Smooth muscle cell (in vitro differentiated cells): ENCODE results near the gene CEP104. TPM values are rescaled to one million over a fixed set of nuclear protein-coding genes. Genes with fewer than 3 reads are reported as not detected.

Experiments
- DNase-seq: peaks from one replicate; lab custom pipeline; 2025; ENCODE audit not compliant: unreplicated experiment; lab: John Stamatoyannopoulos, UW
- H2AFZ ChIP-seq: fragments of 200-600 bp; sonication (generic); 2 replicates; pipeline ENCODE4 v1.6.0; 2016; ENCODE audit warnings: antibody characterized with exemption, low read depth, mild to moderate bottlenecking
- H3F3A ChIP-seq: fragments of 200-600 bp; sonication (generic); 2 replicates; pipeline ENCODE4 v1.6.0; 2017; ENCODE audit warnings: antibody characterized with exemption, low read depth
- H3K27ac ChIP-seq: fragments of 200-600 bp; sonication (generic); 2 replicates; pipeline ENCODE4 v1.5.1; 2016; ENCODE audit warnings: low read depth, mild to moderate bottlenecking
- H3K27me3 ChIP-seq: fragments of 200-600 bp; sonication (generic); 2 replicates; pipeline ENCODE4 v1.6.1; 2016; ENCODE audit warnings: low read depth, mild to moderate bottlenecking
- H3K36me3 ChIP-seq: fragments of 200-600 bp; sonication (generic); 2 replicates; pipeline ENCODE4 v1.5.1; 2016; ENCODE audit warnings: low read depth
- H3K4me1 ChIP-seq: fragments of 200-600 bp; sonication (generic); 2 replicates; pipeline ENCODE4 v1.5.1; 2016; ENCODE audit warnings: low read depth
- H3K4me2 ChIP-seq: fragments of 200-600 bp; sonication (generic); 2 replicates; pipeline ENCODE4 v1.6.0; 2016; ENCODE audit warnings: mild to moderate bottlenecking
- H3K4me3 ChIP-seq: fragments of 200-600 bp; sonication (generic); 2 replicates; pipeline ENCODE4 v1.5.1; 2016; ENCODE audit warnings: mild to moderate bottlenecking
- H3K79me2 ChIP-seq: fragments of 200-600 bp; sonication (generic); 2 replicates; pipeline ENCODE4 v1.6.0; 2016; ENCODE audit warnings: low read depth, mild to moderate bottlenecking
- H3K9ac ChIP-seq: fragments of 200-600 bp; sonication (generic); 2 replicates; pipeline ENCODE4 v1.6.0; 2016; ENCODE audit warnings: low read depth
- H3K9me3 ChIP-seq: fragments of 200-600 bp; sonication (generic); replicated peaks from 2 replicates; pipeline ENCODE4 v1.5.1; 2016; ENCODE audit warnings: low read depth
- H4K20me1 ChIP-seq: fragments of 200-600 bp; sonication (generic); 2 replicates; pipeline ENCODE4 v1.6.0; 2016; ENCODE audit warnings: low read depth
- CTCF ChIP-seq: fragments of 200-600 bp; sonication (generic); IDR thresholded peaks from 2 replicates; pipeline ENCODE4 v1.5.1; 2017; ENCODE audit warnings: borderline replicate concordance, mild to moderate bottlenecking, antibody characterized with exemption; ENCODE audit not compliant: insufficient read depth, poor library complexity, severe bottlenecking
- WGBS: methylation state at CpG from one replicate; pipeline ENCODE4 v1.1.7; 2016; ENCODE audit warnings: low lambda C conversion rate; 5-methylcytosine and 5-hydroxymethylcytosine counted together
- polyA plus RNA-seq: library from polyadenylated mRNA; unstranded; fragments of >200 nt; fragmentation: Nextera tagmentation; extraction: Ambion mirVana; gene quantifications from 2 replicates; pipeline ENCODE4 v1.2.1, GENCODE V29; 2016
- small RNA-seq: library from RNA; depleted of rRNA; stranded (forward); fragments of <200 nt; gene quantifications from one replicate; pipeline ENCODE3, GENCODE V24; 2014
- total RNA-seq: library from RNA; depleted of rRNA; stranded (reverse); fragments of >200 nt; gene quantifications from 2 replicates; pipeline ENCODE4 v1.2.3, GENCODE V29; 2014

Gene CEP104
- total and polyA plus RNA-seq, 2 experiments from 2014 or later, result 16.8 to 25.4 TPM

- WGBS, result 94% methylated on average over 28 of the region's 31 CpGs
These were observed 93.5 kb downstream of the CEP104 start for GRCh38 chr1:3763351-3764125.

GRCh38 chr1:3762873-3763228 is 94.2 kb downstream of the CEP104 start:
- Histone ChIP-seq H3K4me3 (no peak overlapping the region), H3K9me3 (no peaks in the 10 kb centered on the region), H2AFZ (no peak overlapping the region), H3K79me2 (no peaks in the 10 kb centered on the region), H3K27me3 (no peaks in the 10 kb centered on the region), H3F3A (no peaks in the 10 kb centered on the region), H3K4me2 (no peak overlapping the region), H3K9ac (no peak overlapping the region), H3K27ac (no peak overlapping the region), H4K20me1 (no peaks in the 10 kb centered on the region), H3K4me1 (no peaks in the 10 kb centered on the region), H3K36me3 (no peaks in the 10 kb centered on the region)
- no peak for TF ChIP-seq CTCF
- WGBS, result 87% methylated on average over 12 of the region's 12 CpGs
- no peak for DNase-seq

More at GRCh38 chr1:3763351-3764125, 93.5 kb downstream of the CEP104 start:
- TF ChIP-seq CTCF, result no peak
- H3K4me3 ChIP-seq, result no peak overlapping the region
- no peaks in the 10 kb centered on the region for H4K20me1 ChIP-seq
- no peaks in the 10 kb centered on the region for H3K9me3 ChIP-seq
- no peak overlapping the region for H2AFZ ChIP-seq
- no peak overlapping the region for H3K9ac ChIP-seq
- no peaks in the 10 kb centered on the region for H3F3A ChIP-seq
- no peaks in the 10 kb centered on the region for H3K79me2 ChIP-seq
- H3K4me2 ChIP-seq, result no peak overlapping the region
- H3K4me1 ChIP-seq, result no peaks in the 10 kb centered on the region
- no peak for DNase-seq
- H3K27ac ChIP-seq, result no peak overlapping the region
- H3K36me3 ChIP-seq, result no peaks in the 10 kb centered on the region
- H3K27me3 ChIP-seq, result no peaks in the 10 kb centered on the region

GRCh38 chr1:3762151-3762872 is 94.7 kb downstream of the CEP104 start:
- TF ChIP-seq CTCF, result no peak
- Histone ChIP-seq H3K4me3 (no peak overlapping the region), H3K9me3 (no peaks in the 10 kb centered on the region), H3K27ac (no peak overlapping the region), H4K20me1 (no peaks in the 10 kb centered on the region), H3K36me3 (no peaks in the 10 kb centered on the region), H3K9ac (no peak overlapping the region), H3F3A (no peaks in the 10 kb centered on the region), H2AFZ (no peak overlapping the region), H3K4me1 (no peaks in the 10 kb centered on the region), H3K27me3 (no peaks in the 10 kb centered on the region), H3K79me2 (no peaks in the 10 kb centered on the region), H3K4me2 (no peak overlapping the region)
- WGBS, result 85% methylated on average over 15 of the region's 15 CpGs
- DNase-seq, result no peak

Small RNA genes lying within 50 kb of the gene (small RNA-seq; reads per million reads assigned to genes)
- not detected for gene RN7SL574P

Other genes with a start within 250 kb of the CEP104 start
- 4.8 and 6.5 TPM in 2 replicates for gene MEGF6, start 245.7 kb downstream of the CEP104 start, total RNA-seq
- 12.8 and 18.6 TPM in 2 replicates for gene MEGF6, start 245.7 kb downstream of the CEP104 start, polyA plus RNA-seq
- gene TPRG1L, start 232.2 kb downstream of the CEP104 start, total RNA-seq, result 20.7 and 21.7 TPM in 2 replicates
- 35.0 and 38.7 TPM in 2 replicates for gene TPRG1L, start 232.2 kb downstream of the CEP104 start, polyA plus RNA-seq
- 14.2 and 17.2 TPM in 2 replicates for gene WRAP73, start 207.1 kb downstream of the CEP104 start, total RNA-seq
- gene WRAP73, start 207.1 kb downstream of the CEP104 start, polyA plus RNA-seq, result 20.8 and 21.5 TPM in 2 replicates
- 0.04 and 0.22 TPM in 2 replicates for gene TP73, start 204.7 kb downstream of the CEP104 start, total RNA-seq
- 0.50 TPM in 1 of 2 replicates, not detected in the other for gene TP73, start 204.7 kb downstream of the CEP104 start, polyA plus RNA-seq
- gene CCDC27, start 104.8 kb downstream of the CEP104 start, total RNA-seq, result not detected in 2 replicates
- not detected in 2 replicates for gene CCDC27, start 104.8 kb downstream of the CEP104 start, polyA plus RNA-seq
- 1.3 and 5.3 TPM in 2 replicates for gene SMIM1, start 84.5 kb downstream of the CEP104 start, total RNA-seq
- 14.9 and 15.2 TPM in 2 replicates for gene SMIM1, start 84.5 kb downstream of the CEP104 start, polyA plus RNA-seq
- gene LRRC47, start 60.7 kb downstream of the CEP104 start, total RNA-seq, result 24.9 and 31.6 TPM in 2 replicates
- gene LRRC47, start 60.7 kb downstream of the CEP104 start, polyA plus RNA-seq, result 37.3 and 38.0 TPM in 2 replicates
- gene DFFB, start 265 bp upstream of the CEP104 start, total RNA-seq, result 3.3 and 15.6 TPM in 2 replicates
- gene DFFB, start 265 bp upstream of the CEP104 start, polyA plus RNA-seq, result 4.5 and 5.7 TPM in 2 replicates
- 26.0 and 34.6 TPM in 2 replicates for gene C1orf174, start 43.1 kb upstream of the CEP104 start, total RNA-seq
- gene C1orf174, start 43.1 kb upstream of the CEP104 start, polyA plus RNA-seq, result 29.3 and 32.5 TPM in 2 replicates